HG03108 (cell line): ENCODE data around the gene WDR33.
A peak's percentile ranks its signal among the peaks of the same experiment; 100 is the strongest.
"Not testable (repeated sequence)": the region's sequence is repeated elsewhere in the genome, so short reads cannot be mapped to it uniquely, and the experiment has no call there.

Source experiments
- ATAC-seq: cut with Tn5 transposase; IDR thresholded peaks from one replicate; pipeline ENCODE4 v1.9.1; 2021; ENCODE audit warnings: moderate library complexity; ENCODE audit not compliant: unreplicated experiment

The WDR33 gene

GRCh38 chr2:127810619-127811396 is at the start of gene WDR33:
Gene WDR33 (minus strand): TSS chr2:127811171. CDS start chr2:127770981, 40,190 bp downstream.
- ATAC-seq: peak; percentile 98

- no peak for ATAC-seq
Observed at GRCh38 chr2:127860130-127860529, 49.2 kb upstream of the WDR33 start.

DNA sequence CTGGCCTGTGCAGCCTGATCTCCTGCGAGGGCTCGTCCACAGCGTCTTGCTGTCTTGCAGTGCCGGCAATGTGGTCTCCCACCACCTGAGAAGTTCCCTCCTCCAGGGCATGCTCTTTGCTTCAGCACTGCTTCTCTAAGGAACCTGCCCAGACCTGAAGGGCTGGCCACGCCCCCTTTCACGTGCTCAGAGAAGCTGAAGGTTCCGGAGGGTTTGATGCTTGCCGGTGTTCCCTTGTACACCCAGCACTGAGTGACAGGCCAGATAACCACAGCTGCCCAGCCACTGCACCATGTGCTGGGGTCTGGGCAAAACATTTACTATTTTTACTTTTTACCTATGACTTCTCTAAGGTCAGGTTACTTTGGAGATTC is 48.7 kb upstream of the WDR33 start:
- ATAC-seq: no peak

DNA sequence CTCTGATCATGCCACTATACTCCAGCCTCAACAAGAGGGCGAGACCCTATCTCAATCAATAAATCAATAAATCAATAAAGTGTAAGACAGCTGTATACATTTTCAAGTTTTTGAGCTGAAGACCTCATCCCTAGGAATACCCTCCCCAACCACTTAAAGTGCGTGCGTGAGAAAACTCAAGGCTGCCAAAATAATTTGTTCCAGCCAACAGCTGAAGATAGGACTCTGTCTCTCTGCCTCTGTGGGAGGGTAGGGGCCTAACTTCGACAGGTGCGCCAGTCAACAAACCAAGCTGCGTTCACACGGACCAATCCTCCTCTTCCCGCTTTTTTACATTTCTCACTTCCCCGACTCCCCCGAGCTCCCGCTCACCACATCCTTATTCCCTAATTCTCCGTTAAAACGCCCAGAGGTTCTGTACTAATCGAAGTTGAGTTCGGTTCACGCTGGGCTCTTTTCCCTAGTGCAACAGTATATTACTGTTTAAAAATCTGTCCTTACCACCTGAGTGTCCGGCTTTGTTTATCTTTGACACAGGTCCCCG is 46.4 kb upstream of the WDR33 start:
- no peak for ATAC-seq

- no peak for ATAC-seq
Observed at GRCh38 chr2:127853671-127854070, 42.7 kb upstream of the WDR33 start.

- ATAC-seq: no peak
Observed at GRCh38 chr2:127852388-127852787, 41.4 kb upstream of the WDR33 start.

DNA sequence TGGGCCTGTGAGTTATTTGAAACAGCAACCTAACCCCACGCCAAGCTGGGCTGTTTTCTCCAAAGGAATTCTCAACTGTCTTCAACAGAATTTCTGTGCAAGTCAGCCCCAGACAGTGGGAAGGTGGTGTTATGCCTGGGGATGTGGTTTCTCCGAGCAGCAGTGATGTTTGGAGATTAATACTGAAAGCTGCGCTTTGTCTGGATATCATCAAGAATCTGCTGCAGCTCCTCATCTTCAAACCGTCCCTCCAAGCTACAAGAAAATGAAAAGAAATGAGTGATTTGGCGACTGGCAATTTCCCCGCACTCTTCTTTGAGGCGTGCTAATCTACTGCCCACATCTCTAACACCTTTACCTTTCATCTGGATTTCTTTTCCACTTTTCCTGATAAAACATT is 37.0 kb upstream of the WDR33 start:
- ATAC-seq: no peak

DNA sequence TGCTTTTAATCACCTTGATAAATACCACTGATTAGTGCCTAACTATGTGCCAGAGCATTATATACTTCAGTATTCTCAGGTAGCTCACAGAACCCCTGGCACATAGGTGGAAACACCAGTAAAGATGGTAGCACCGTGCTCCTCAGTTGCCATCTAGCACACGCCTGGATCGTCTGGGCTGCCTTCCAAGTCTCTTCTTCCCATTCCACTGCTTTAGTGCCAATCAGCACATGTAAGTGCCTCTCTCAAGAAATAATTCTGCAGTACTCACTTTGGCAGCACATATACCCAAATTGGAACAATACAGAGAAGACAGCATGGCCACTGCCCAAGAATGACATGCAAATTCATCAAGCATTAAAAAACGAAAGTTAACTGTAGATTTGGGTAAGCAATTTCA is 34.0 kb upstream of the WDR33 start:
- ATAC-seq: no peak

DNA sequence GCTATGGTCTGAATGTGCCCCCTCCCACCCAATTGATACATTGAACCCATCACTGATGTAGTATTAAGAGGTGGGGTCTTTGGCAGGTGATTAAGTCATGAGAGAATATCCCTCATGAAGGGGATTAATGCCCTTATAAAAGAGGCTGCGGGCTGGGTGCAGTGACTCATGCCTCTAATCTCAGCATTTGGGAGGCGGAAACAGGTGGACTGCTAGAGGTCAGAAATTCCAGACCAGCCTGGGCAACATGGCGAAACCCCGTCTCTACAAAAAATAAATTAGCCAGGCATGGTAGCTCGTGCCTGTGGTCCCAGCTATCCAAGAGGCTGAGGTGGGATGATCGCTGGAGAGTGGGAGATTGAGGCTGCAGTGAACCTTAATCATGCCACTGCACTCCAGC is 32.7 kb upstream of the WDR33 start:
- ATAC-seq: no peak

DNA sequence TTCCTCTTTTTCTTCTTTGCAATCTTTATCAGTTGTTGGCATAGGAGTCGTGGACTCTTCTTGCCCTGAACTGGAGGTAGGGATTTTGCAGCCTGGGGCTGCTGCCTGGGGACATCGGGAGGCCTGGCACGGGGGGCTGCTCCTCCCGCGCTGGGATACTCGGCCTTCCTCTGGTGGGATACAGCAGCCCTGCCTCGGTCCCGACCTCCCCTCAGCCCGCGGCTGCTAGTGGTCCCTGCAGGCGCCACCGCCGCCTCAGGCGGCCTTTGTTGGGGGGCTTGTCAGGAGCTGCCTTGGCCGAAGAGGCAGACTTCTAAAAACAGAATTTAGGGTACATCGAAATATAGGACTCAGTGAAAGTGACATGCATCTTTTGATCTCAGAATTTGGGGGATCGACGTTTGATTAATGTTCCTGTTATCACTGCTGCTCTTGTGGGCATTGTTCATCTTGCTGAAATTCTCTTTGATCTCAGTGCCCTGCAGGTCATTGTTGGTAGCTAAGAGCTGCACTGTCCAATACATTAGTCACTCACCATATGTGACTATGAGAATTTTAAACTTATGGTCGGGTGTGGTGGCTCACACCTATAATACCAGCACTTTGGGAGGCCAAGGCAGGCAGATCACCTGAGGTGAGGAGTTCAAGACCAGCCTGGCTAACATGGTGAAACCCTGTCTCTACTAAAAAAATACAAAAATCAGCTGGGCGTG is 30.7 kb upstream of the WDR33 start:
- no peak for ATAC-seq

- ATAC-seq: no peak
Observed at GRCh38 chr2:127840893-127841292, 29.9 kb upstream of the WDR33 start.

DNA sequence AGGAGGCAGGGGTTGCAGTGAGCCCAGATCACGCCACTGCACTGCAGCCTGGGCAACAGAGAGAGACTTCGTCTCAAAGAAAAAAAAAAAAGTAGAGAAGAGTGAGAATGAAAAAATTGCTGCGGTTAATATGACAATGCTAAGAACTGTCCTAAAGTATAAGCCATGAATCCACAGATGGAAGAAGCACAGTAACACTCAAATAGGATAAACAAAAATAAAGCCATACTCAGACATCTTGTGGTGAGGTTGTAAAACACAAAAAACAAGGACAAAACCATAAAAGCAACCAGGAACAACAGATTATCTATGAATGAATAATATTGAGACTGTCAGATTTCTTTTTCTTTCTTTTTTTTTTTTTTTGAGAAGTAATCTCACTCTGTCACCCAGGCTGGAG is 24.0 kb upstream of the WDR33 start:
- ATAC-seq: no peak

- peak; percentile 98 for ATAC-seq
Observed at GRCh38 chr2:127829845-127830246, 18.9 kb upstream of the WDR33 start.

GRCh38 chr2:127826708-127827107 is 15.7 kb upstream of the WDR33 start:
- not testable (repeated sequence) for ATAC-seq

DNA sequence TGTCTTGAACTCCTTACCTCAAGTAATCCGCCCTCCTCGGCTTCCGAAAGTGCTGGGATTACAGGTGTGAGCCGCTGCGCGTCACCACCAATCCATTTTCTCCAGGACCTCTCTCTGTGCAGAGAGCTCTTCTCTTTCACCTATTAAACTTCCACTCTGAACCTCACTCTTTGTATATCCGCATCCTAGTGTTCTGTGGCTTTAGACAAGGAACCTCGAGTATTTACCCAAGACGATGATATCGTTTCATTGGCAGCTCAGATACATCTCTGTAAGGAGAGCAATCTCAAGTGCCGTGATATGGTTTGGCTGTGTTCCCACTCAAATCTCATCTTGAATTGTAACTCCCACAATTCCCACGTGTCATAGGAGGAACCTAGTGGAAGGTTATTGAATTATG is 15.1 kb upstream of the WDR33 start:
- no peak for ATAC-seq

GRCh38 chr2:127820080-127820668 is 9.2 kb upstream of the WDR33 start:
- no peak for ATAC-seq

DNA sequence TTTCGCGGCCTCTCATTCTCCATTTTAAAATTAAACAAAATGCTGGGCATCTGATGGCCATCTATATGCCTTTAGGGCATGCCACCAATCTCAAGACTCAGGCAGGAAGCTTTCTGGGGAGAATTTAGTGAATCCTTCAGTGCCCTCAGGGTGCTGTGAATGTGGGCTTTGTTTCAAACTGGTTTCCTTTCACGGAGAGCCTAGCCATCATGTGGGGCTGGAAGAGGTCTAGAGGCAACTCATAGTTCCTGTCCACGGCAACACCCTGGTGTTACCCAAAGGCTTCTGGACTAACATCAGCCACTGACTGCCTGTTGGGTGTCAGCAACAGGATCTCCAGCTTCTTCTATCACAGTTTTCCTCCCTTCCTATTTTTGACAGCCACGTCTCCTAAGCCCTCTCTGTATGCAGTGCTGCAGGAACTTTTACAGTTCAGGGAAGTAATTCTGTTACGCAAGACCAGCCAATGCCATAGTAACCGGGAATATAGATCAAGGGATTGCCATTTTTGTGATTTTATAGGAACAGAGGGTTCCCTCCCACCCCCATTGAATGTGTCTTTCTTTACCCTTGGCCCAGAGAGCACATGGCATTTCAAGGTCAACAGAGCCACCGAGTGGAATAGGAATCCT is 7.9 kb upstream of the WDR33 start:
- ATAC-seq: no peak

DNA sequence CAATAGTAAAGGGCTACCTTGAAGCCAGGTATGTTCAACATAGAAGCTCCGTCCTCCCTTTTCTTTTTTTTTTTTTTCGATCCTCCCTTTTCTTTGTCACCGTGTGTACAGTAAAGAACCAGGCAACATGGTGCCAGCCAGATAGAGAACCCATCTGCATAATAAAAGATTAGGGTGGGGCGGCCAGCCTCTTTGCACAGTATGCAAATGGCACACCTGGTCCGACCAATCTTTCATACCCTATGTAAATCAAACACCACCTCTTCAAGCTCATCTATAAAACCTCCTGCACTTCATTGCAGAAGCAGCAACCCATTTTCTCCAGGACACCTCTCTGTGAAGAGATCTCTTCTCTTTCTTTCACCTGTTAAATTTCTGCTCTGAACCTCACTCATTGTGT is 7.3 kb upstream of the WDR33 start:
- no peak for ATAC-seq

GRCh38 chr2:127814677-127815076 is 3.7 kb upstream of the WDR33 start:
- ATAC-seq: no peak

- not testable (repeated sequence) for ATAC-seq
Observed at GRCh38 chr2:127812441-127812840, 1.5 kb upstream of the WDR33 start.
